Mesenchymal stem cell (in vitro differentiated cells and primary cell): ENCODE data around the gene CYP27B1.

Source experiments
- DNase-seq: peaks from one replicate; pipeline ENCODE4 v3.0.0-alpha.2; 2013
- H2AFZ ChIP-seq: one replicate; pipeline ENCODE4 v1.6.1; 2013; ENCODE audit warnings: low read depth, mild to moderate bottlenecking, control low read depth, inconsistent platforms, low read length, moderate library complexity
- H2AK5ac ChIP-seq: 2 replicates; pipeline ENCODE4 v1.6.1; 2013; ENCODE audit warnings: low read length, moderate library complexity, mild to moderate bottlenecking, inconsistent platforms; ENCODE audit not compliant: severe bottlenecking
- H2BK120ac ChIP-seq: one replicate; pipeline ENCODE4 v1.6.1; 2013; ENCODE audit warnings: low read depth, mild to moderate bottlenecking, inconsistent platforms, low read length, moderate library complexity
- H2BK12ac ChIP-seq, 2 experiments: one replicate each; pipeline ENCODE4 v1.6.1; 2013; ENCODE audit warnings: inconsistent platforms in 2 of 2, low read length in 2 of 2, mild to moderate bottlenecking in 2 of 2, moderate library complexity in 2 of 2, control low read depth in 1 of 2
- H2BK15ac ChIP-seq: one replicate; pipeline ENCODE4 v1.6.1; 2013; ENCODE audit warnings: mild to moderate bottlenecking, low read depth, inconsistent platforms; ENCODE audit not compliant: poor library complexity, severe bottlenecking
- H2BK5ac ChIP-seq: 2 replicates; pipeline ENCODE4 v1.6.1; 2013; ENCODE audit warnings: low read depth, mild to moderate bottlenecking, low read length, control low read depth, inconsistent platforms; ENCODE audit not compliant: poor library complexity, severe bottlenecking
- H3K14ac ChIP-seq, 2 experiments: one replicate each; pipeline ENCODE4 v1.6.1; 2013; ENCODE audit warnings: inconsistent platforms in 2 of 2, low read length in 2 of 2, control low read depth in 1 of 2, mild to moderate bottlenecking in 1 of 2, moderate library complexity in 1 of 2
- H3K18ac ChIP-seq, 2 experiments: one replicate each; pipeline ENCODE4 v1.6.1; 2013; ENCODE audit warnings: inconsistent platforms in 2 of 2, low read length in 2 of 2, control low read depth in 1 of 2, low read depth in 1 of 2, mild to moderate bottlenecking in 1 of 2
- H3K23ac ChIP-seq, 2 experiments: one replicate each; pipeline ENCODE4 v1.6.1; 2013; ENCODE audit warnings: inconsistent platforms in 2 of 2, low read length in 2 of 2, mild to moderate bottlenecking in 2 of 2, moderate library complexity in 2 of 2, control low read depth in 1 of 2
- H3K27ac ChIP-seq: 2 replicates; pipeline ENCODE4 v1.5.1; 2013; ENCODE audit warnings: mild to moderate bottlenecking, moderate library complexity, low read length, control low read depth, inconsistent platforms; ENCODE audit not compliant: poor library complexity, severe bottlenecking
- H3K27me3 ChIP-seq, 2 experiments: 2 replicates each; pipeline versions ENCODE4 v1.6.1 to v1.7.0; 2013; ENCODE audit warnings: low read length in 2 of 2, mild to moderate bottlenecking in 2 of 2, moderate library complexity in 2 of 2, control low read depth in 1 of 2, inconsistent platforms in 1 of 2; ENCODE audit not compliant: control insufficient read depth in 1 of 2, insufficient read depth in 1 of 2
- H3K36me3 ChIP-seq, 2 experiments: 2 replicates each; pipeline versions ENCODE4 v1.6.1 to v1.7.0; 2013; ENCODE audit warnings: low read length in 2 of 2, control low read depth in 1 of 2, inconsistent platforms in 1 of 2, low read depth in 1 of 2, mild to moderate bottlenecking in 1 of 2; ENCODE audit not compliant: insufficient read depth in 2 of 2, control insufficient read depth in 1 of 2
- H3K4ac ChIP-seq, 2 experiments: one replicate each; pipeline ENCODE4 v1.6.1; 2013; ENCODE audit warnings: inconsistent platforms in 2 of 2, low read length in 2 of 2, mild to moderate bottlenecking in 2 of 2, moderate library complexity in 2 of 2, control low read depth in 1 of 2, low read depth in 1 of 2
- H3K4me1 ChIP-seq: 2 replicates; pipeline ENCODE4 v1.6.1; 2013; ENCODE audit warnings: low read depth, low read length, control low read depth; ENCODE audit not compliant: control insufficient read depth, insufficient read depth
- H3K4me2 ChIP-seq: 2 replicates; pipeline ENCODE4 v1.6.1; 2013; ENCODE audit warnings: low read length, mild to moderate bottlenecking, inconsistent platforms; ENCODE audit not compliant: poor library complexity, severe bottlenecking
- H3K4me3 ChIP-seq, 2 experiments: 2 replicates each; pipeline versions ENCODE4 v1.5.1 to v1.7.0; 2013; ENCODE audit warnings: low read length in 2 of 2, mild to moderate bottlenecking in 2 of 2, control low read depth in 1 of 2, low read depth in 1 of 2; ENCODE audit not compliant: insufficient read depth in 1 of 2
- H3K79me1 ChIP-seq: replicated peaks from 2 replicates; pipeline ENCODE4 v1.6.1; 2013; ENCODE audit warnings: mild to moderate bottlenecking, control low read depth, low read length, inconsistent platforms; ENCODE audit not compliant: poor library complexity, severe bottlenecking
- H3K9ac ChIP-seq: 2 replicates; pipeline ENCODE4 v1.7.0; 2013; ENCODE audit warnings: mild to moderate bottlenecking, low read length, moderate library complexity
- H3K9me3 ChIP-seq: 2 replicates; pipeline ENCODE4 v1.7.0; 2013; ENCODE audit warnings: mild to moderate bottlenecking, low read length; ENCODE audit not compliant: control insufficient read depth
- H4K8ac ChIP-seq: one replicate; pipeline ENCODE4 v1.6.1; 2013; ENCODE audit warnings: inconsistent platforms, mild to moderate bottlenecking, low read length, moderate library complexity
- H4K91ac ChIP-seq: one replicate; pipeline ENCODE4 v1.6.1; 2013; ENCODE audit warnings: mild to moderate bottlenecking, low read length, inconsistent platforms
- WGBS: methylation state at CpG from one replicate; pipeline ENCODE4 v1.1.7; 2013; ENCODE audit warnings: mixed read lengths; 5-methylcytosine and 5-hydroxymethylcytosine counted together

The CYP27B1 gene

GRCh38 chr12:57754411-57755193 is 12.3 kb downstream of the CYP27B1 start, which contains the start of gene MARCHF9:
MARCHF9 (plus strand) TSS chr12:57755103; CDS start chr12:57755529, 426 bp downstream.
- peak within 1 kb of the TSS; percentile 75 for H3K4me3 ChIP-seq
- peak within 1 kb of the TSS in 1 of 2 experiments; percentile 70 for H3K23ac ChIP-seq
- peaks cover 11 to 23% of the 10 kb centered on the region in 2 experiments for H3K27me3 ChIP-seq
- peak within 1 kb of the TSS; percentile 32 for H3K9ac ChIP-seq
- no peak within 1 kb of the TSS for H3K27ac ChIP-seq
- peak within 1 kb of the TSS; percentile 44 for H2AFZ ChIP-seq
- 4% methylated on average over 20 of the region's 41 CpGs for WGBS
- H3K4ac ChIP-seq, result peak within 1 kb of the TSS in 1 of 2 experiments; percentile 38
- H3K4me2 ChIP-seq, result peak within 1 kb of the TSS; percentile 96
- no peak within 1 kb of the TSS for H2BK120ac ChIP-seq
- no peak within 1 kb of the TSS for H2BK12ac ChIP-seq
- DNase-seq, result no peak
- no peak within 1 kb of the TSS for H2AK5ac ChIP-seq
- H3K79me1 ChIP-seq, result no peaks in the 10 kb centered on the region
- H3K9me3 ChIP-seq, result no peaks in the 10 kb centered on the region
- no peak within 1 kb of the TSS for H4K91ac ChIP-seq
- H3K18ac ChIP-seq, result peak within 1 kb of the TSS; percentile 35 to 58
- no peak within 1 kb of the TSS for H2BK15ac ChIP-seq
- no peak within 1 kb of the TSS for H2BK5ac ChIP-seq
- H4K8ac ChIP-seq, result no peak within 1 kb of the TSS
- peaks cover 21% of the 10 kb centered on the region for H3K4me1 ChIP-seq
- peaks cover 14 to 26% of the 10 kb centered on the region in 2 experiments for H3K36me3 ChIP-seq
- H3K14ac ChIP-seq, result no peak within 1 kb of the TSS

GRCh38 chr12:57753756-57754337 is 13.0 kb downstream of the CYP27B1 start:
- Histone ChIP-seq H3K27ac (no peak overlapping the region), H3K14ac (no peak overlapping the region), H3K9ac (no peak overlapping the region), H2BK12ac (no peak overlapping the region), H3K36me3 (peaks cover 21 to 27% of the 10 kb centered on the region in 2 experiments), H3K79me1 (peaks cover 4% of the 10 kb centered on the region), H3K4me3 (no peak overlapping the region), H2BK120ac (no peak overlapping the region), H3K4ac (no peak overlapping the region), H2BK15ac (no peak overlapping the region), H3K27me3 (peaks cover 11 to 23% of the 10 kb centered on the region in 2 experiments), H2AK5ac (no peak overlapping the region), H4K8ac (no peak overlapping the region), H3K9me3 (no peaks in the 10 kb centered on the region), H3K4me1 (peaks cover 21% of the 10 kb centered on the region), H3K4me2 (no peak overlapping the region), H2BK5ac (no peak overlapping the region), H2AFZ (no peak overlapping the region), H4K91ac (no peak overlapping the region), H3K23ac (no peak overlapping the region), H3K18ac (no peak overlapping the region)
- WGBS, result 22% methylated on average over 1 of the region's 1 CpG
- no peak for DNase-seq

- no peak overlapping the region for H2AK5ac ChIP-seq
- H3K4me2 ChIP-seq, result peak overlapping the region; percentile 76
- H4K91ac ChIP-seq, result no peak overlapping the region
- no peak overlapping the region for H2BK15ac ChIP-seq
- no peak overlapping the region for H3K14ac ChIP-seq
- H3K23ac ChIP-seq, result no peak overlapping the region
- H3K9ac ChIP-seq, result peak overlapping the region; percentile 50
- peak overlapping the region; percentile 74 for H2BK120ac ChIP-seq
- WGBS, result 14% methylated on average over 3 of the region's 5 CpGs
- no peak overlapping the region for H2BK12ac ChIP-seq
- H3K36me3 ChIP-seq, result peaks cover 22 to 34% of the 10 kb centered on the region in 2 experiments
- H4K8ac ChIP-seq, result peak overlapping the region; percentile 56
- no peak overlapping the region for H3K4ac ChIP-seq
- H3K4me1 ChIP-seq, result peaks cover 21% of the 10 kb centered on the region
- no peak overlapping the region for H2BK5ac ChIP-seq
- H3K27ac ChIP-seq, result peak overlapping the region; percentile 40
- H3K9me3 ChIP-seq, result no peaks in the 10 kb centered on the region
- peak overlapping the region in 1 of 2 experiments; percentile 89 for H3K4me3 ChIP-seq
- peaks cover 9% of the 10 kb centered on the region for H3K79me1 ChIP-seq
- H3K27me3 ChIP-seq, result peaks cover 11 to 23% of the 10 kb centered on the region in 2 experiments
- H3K18ac ChIP-seq, result peak overlapping the region; percentile 50 to 85
- no peak overlapping the region for H2AFZ ChIP-seq
- no peak for DNase-seq
Observed at GRCh38 chr12:57752668-57753000, 14.2 kb downstream of the CYP27B1 start.
